ENCODE results near the gene CFP. TPM values are rescaled to one million over a fixed set of nuclear protein-coding genes. Genes with fewer than 3 reads are reported as not detected.
"Not testable (repeated sequence)": the region's sequence is repeated elsewhere in the genome, so short reads cannot be mapped to it uniquely, and the experiment has no call there.

Gene CFP
- 1 to 10 TPM in 2 of 8 experiments, under 1 TPM in 6; 0.54 to 1.8 (median 0.65) TPM for total RNA-seq

DNA sequence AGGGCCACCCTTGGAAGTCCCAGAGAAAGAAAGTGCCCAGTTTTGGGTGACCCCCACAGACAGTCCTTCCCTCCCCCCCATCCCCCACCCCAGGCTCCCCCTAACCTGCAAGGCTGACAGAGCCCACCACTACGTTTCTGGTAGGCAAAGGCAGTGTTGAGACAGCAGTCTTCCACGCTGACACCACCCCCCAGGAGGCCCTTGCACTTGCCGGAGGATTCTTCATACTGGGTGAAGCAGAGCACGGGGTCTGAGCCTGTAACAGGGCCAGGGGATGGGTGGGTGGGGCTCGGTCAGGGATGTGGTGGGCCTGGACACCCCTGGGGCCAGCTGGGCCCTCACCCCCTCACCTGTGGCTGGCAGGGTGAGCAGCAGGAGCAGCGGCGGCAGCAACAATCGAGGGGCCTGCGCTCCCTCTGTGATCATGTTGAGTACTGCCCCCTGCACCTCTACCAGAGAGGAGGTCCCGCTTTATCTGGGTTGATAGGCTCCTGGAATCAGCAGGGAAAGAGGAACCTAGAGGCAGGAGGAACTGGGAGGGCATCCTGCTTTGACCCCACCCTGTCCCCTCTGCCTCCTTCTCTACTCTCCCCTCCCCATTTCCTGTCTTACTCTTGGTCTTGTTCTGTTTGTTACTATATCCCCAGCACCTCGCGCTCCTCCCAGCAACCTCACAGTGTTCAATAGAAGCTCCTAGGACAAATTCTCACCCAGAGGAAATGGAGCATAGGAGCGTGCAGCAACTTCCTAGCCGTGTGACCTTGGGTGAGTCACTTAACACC lies at the start of gene CFP:
Gene CFP (minus strand): TSS at position 512 of the 782 bp plus-strand sequence. CDS start 86 bp downstream, at position 426.
- ATAC-seq (replicated peaks in 6 of 8): no peak
- WGBS, 10 experiments: 75 to 80% methylated on average over 1 to 2 of the region's 14 CpGs; no CpG with 5 or more reads in 8 of the 10 experiments
- no peak within 1 kb of the TSS for H3K27ac ChIP-seq
- in situ Hi-C loops (cut with MboI; ENCODE audit: low pct_unique_long_range_greater_than_20kb in 2 of 9, low sequenced_read_pairs in 9 of 9, unreplicated experiment in 9 of 9): no loop called here
- H3K4me3 ChIP-seq: no peak within 1 kb of the TSS
- H3K4me1 ChIP-seq (replicated peaks in 1 of 2): peaks cover 0 to 2% of the 10 kb centered on the region in 2 donors

DNA sequence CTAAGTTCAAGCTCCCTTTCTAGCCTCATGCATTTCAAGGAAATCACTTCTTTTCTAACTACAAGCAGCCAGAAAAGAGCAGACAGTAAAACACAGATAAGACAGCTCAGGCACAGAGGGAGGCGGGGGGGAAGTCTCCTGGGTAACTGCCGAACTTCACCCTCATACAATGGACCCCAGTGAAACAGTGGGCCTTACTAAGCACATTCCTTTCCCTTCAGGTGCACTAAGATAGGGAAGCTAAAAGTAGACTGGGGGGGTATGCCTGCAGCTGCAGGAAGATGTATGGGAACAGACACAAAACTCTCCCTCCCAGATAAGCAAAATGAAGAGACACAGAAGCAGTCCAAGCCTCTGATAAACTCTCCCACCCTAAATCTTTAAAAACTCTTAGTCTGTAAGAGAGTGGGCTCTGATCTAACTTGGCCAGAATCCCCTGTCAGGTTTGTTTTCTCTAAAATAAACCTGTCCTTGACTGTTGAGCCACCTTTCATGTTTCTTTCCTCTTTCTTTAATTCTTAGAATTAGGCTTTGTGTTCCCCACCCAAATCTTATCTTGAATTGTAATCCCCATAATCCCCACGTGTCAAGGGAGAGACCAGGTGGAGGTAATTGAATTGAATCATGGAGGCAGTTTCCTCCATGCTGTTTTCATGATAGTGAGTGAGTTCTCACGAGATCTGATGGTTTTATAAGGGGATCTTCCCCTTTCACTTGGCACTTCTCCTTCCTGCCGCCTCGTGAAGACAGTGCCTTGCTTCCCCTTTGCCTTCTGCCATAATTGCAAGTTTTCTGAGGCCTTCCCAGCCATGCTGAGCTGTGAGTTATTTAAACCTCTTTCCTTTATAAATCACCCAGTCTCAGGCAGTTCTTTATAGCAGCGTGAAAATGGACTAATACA lies 46.5 kb upstream of the CFP start:
- ATAC-seq (replicated peaks in 6 of 8); H3K27ac ChIP-seq; in situ Hi-C loops (cut with MboI; ENCODE audit: low pct_unique_long_range_greater_than_20kb in 2 of 9, low sequenced_read_pairs in 9 of 9, unreplicated experiment in 9 of 9); H3K4me3 ChIP-seq; H3K4me1 ChIP-seq (replicated peaks in 1 of 2): not testable (repeated sequence)
- 40 to 80% (median 48%) methylated on average over 1 to 7 of the region's 7 CpGs; no CpG with 5 or more reads in 4 of the 10 experiments for WGBS, 10 experiments

DNA sequence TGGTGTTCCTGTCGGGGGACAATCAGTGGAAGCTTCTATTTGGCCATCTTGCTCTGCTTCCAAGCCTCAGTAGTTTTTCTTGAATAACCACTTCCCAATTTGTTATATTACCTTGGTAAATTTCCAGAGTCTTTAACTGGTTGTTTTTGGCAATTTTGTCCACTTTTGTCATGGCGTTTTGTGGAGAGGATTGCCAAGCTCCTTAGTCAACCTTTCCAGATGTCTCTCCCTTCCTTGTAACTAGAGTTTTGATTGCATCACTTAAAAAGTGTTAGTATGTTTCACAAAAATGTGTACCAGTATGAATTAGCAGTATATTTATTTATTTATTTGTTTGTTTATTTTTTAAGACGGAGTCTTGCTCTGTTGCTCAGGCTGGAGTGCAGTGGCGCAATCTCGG lies 45.0 kb upstream of the CFP start:
- no peak for ATAC-seq (replicated peaks in 6 of 8)
- in situ Hi-C loops (cut with MboI; ENCODE audit: low pct_unique_long_range_greater_than_20kb in 2 of 9, low sequenced_read_pairs in 9 of 9, unreplicated experiment in 9 of 9): no loop called here

DNA sequence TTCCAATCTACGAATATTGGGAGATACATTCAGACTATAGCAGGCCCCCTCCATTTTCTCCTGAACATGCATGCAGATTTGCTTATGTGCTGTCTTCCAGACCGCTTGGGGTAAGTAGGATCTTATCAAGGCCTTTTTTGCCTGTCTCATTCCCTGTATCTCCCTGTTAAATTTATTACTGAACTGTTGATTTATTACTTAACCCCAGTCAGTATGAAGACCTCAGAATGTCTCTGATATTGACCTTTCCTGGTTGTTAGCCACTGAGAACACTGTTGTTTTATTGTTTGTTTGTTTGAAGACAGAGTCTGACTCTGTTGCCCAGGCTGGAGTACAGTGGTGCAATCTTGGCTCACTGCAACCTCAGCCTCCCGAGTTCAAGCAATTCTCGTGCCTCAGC lies 36.1 kb upstream of the CFP start:
- in situ Hi-C loops (cut with MboI; ENCODE audit: low pct_unique_long_range_greater_than_20kb in 2 of 9, low sequenced_read_pairs in 9 of 9, unreplicated experiment in 9 of 9); H3K4me1 ChIP-seq (replicated peaks in 1 of 2); H3K4me3 ChIP-seq; ATAC-seq (replicated peaks in 6 of 8); H3K27ac ChIP-seq: not testable (repeated sequence)
- 35 to 75% (median 71%) methylated on average over 1 to 4 of the region's 4 CpGs; no CpG with 5 or more reads in 7 of the 10 experiments for WGBS, 10 experiments

More for the DNA sequence above, 45.0 kb upstream of the CFP start:
- 33 to 86% (median 50%) methylated on average over 1 to 4 of the region's 5 CpGs; no CpG with 5 or more reads in 5 of the 10 experiments for WGBS, 10 experiments
- Histone ChIP-seq H3K27ac (no peak overlapping the region), H3K4me3 (no peak overlapping the region), H3K4me1 (replicated peaks in 1 of 2) (no peaks in the 10 kb centered on the region)

DNA sequence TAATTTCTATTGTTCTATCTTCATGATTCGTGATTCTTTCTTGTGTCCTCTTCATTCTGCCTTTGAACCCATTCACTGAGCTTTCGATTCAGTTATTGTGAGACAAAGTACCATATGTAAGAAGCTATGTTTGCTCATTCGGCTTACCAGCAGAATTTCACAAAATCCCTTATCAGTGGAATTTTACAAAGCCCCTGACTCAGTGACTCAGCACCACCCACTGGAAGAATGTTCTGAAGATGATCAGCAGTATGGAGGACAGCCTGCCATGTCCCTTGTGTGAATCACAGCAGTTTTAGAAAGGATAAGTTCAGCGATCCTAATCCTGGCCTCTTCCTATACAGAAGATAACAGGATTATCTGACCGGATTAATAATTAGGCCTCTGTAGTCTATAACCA lies 35.0 kb upstream of the CFP start:
- Histone ChIP-seq H3K27ac (no peak overlapping the region), H3K4me3 (no peak overlapping the region), H3K4me1 (replicated peaks in 1 of 2) (peaks cover 1 to 2% of the 10 kb centered on the region in 2 donors)
- WGBS, 10 experiments: 33 to 100% (median 75%) methylated on average over 1 to 5 of the region's 5 CpGs; no CpG with 5 or more reads in 2 of the 10 experiments
- in situ Hi-C loops (cut with MboI; ENCODE audit: low pct_unique_long_range_greater_than_20kb in 2 of 9, low sequenced_read_pairs in 9 of 9, unreplicated experiment in 9 of 9): no loop called here
- ATAC-seq (replicated peaks in 6 of 8): no peak

DNA sequence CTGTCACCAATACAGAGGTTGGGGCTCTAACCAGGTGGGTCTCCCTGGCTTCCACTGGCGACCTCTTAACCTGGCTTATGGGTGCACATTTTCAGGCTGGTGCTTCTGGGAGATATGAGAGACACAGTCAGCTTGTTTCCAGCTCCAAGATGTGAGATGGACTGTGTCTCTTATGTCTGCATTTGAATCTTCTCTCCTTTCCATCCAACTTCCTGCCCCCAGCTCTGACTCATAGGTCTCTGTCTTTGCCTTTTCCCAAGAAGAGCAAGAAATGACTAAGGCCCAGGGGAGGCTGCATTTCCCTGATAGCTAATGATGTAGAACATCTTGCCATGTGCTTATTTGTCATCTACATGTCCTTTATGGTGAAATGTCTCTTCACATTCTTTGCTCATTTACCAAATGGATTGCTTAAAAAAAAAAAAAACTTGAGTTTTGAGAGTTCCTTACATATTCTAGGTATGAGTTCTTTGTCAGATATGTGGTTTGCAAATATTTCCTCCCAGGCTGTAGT lies 32.5 kb upstream of the CFP start:
- Histone ChIP-seq H3K4me1 (replicated peaks in 1 of 2) (peaks cover 3 to 4% of the 10 kb centered on the region in 2 donors), H3K27ac (no peak overlapping the region), H3K4me3 (no peak overlapping the region)
- in situ Hi-C loops (cut with MboI; ENCODE audit: low pct_unique_long_range_greater_than_20kb in 2 of 9, low sequenced_read_pairs in 9 of 9, unreplicated experiment in 9 of 9): no loop called here
- ATAC-seq (replicated peaks in 6 of 8): peak in 2 of 8 experiments; percentile 26 to 39
- WGBS, 10 experiments: 0% methylated on average over 1 of the region's 1 CpG; no CpG with 5 or more reads in 9 of the 10 experiments

DNA sequence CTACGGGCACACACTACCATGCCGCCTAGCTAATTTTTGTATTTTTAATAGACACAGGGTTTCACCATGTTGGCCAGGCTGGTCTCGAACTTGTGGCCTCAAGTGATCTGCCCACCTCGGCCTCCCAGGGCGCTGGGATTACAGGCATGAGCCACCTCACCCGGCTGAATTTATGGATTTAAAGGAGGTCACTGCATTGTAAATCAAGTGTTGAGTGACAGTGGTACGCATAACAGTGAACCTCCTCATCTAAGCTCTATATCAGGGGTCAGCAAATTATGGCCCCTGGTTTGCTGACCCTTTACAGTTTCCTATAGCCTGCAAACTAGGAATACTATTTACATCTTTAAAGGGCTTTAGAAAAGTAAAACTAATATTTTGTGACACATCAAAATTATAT lies 31.8 kb upstream of the CFP start:
- Histone ChIP-seq H3K27ac (no peak overlapping the region), H3K4me3 (no peak overlapping the region), H3K4me1 (replicated peaks in 1 of 2) (peaks cover 3 to 4% of the 10 kb centered on the region in 2 donors)
- no peak for ATAC-seq (replicated peaks in 6 of 8)
- WGBS, 10 experiments: 42 to 100% (median 64%) methylated on average over 1 to 6 of the region's 7 CpGs; no CpG with 5 or more reads in 6 of the 10 experiments
- in situ Hi-C loops (cut with MboI; ENCODE audit: low pct_unique_long_range_greater_than_20kb in 2 of 9, low sequenced_read_pairs in 9 of 9, unreplicated experiment in 9 of 9): no loop called here

DNA sequence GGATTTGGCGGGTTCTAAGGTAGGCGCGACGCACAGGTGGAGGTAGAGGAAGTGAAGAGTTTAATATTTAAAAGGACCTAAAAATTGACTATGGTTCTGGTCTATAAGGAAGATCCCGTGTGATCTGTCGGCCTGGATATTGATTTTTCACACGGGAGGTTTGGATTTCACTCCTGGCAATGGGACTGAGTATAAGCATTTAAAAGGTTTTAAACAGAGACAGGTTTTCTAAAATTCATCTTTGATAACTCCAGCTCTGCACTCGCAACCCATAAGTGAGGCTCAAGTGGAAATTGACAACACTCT lies 29.6 kb upstream of the CFP start:
- in situ Hi-C loops (cut with MboI; ENCODE audit: low pct_unique_long_range_greater_than_20kb in 2 of 9, low sequenced_read_pairs in 9 of 9, unreplicated experiment in 9 of 9): no loop called here
- 6 to 60% (median 34%) methylated on average over 3 to 6 of the region's 8 CpGs; no CpG with 5 or more reads in 6 of the 10 experiments for WGBS, 10 experiments
- Histone ChIP-seq H3K4me1 (replicated peaks in 1 of 2) (peaks cover 3 to 4% of the 10 kb centered on the region in 2 donors), H3K27ac (peak overlapping the region; percentile 94 to 99), H3K4me3 (peak overlapping the region; percentile 52 to 89 (median 78))
- no peak for ATAC-seq (replicated peaks in 6 of 8)

DNA sequence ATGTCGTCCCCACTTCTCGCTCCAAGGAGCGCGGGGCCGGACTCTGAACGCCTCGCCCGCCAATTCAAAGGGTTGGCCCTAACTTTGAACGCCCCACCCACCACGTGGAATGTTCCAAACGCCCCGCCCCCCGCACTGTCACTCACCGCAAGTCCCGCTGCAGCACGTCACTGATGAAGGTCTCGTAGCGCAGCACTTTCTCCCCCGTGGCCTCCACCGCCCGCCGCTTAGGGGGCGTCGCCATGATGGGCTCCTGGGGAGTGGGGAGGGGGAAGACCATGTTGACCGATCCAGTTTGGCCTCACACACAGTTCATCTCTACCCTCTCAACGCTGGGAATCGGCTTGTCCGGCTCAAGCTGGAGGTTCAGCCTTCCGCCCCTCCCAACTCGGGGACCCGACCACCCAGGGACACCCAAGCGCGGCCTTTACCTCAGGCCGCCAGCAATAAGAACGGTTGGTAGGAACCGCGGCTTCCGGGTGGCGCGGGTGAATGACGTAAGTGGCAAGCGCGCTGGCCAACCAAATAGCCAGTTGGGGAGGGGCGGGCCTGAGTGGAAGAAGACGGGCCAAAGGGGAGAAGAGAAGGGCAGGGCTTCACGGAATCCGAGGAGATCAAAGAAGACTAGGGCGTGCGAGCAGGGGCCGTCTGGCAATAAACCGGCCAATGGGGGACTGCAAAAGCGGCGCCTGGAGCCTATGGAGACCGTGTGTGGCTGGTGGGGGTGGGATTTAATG lies 29.1 kb upstream of the CFP start, which contains the start of gene UXT:
Gene UXT (minus strand): TSS at position 497 of the 737 bp plus-strand sequence. CDS start 253 bp downstream, at position 244.
- peak within 1 kb of the TSS; percentile 94 to 99 for H3K27ac ChIP-seq
- peaks cover 3 to 4% of the 10 kb centered on the region in 2 donors for H3K4me1 ChIP-seq (replicated peaks in 1 of 2)
- peak; percentile 80 to 92 (median 90) for ATAC-seq (replicated peaks in 6 of 8)
- peak within 1 kb of the TSS; percentile 52 to 89 (median 78) for H3K4me3 ChIP-seq
- 0 to 30% (median 20%) methylated on average over 2 to 3 of the region's 54 CpGs; no CpG with 5 or more reads in 7 of the 10 experiments for WGBS, 10 experiments
- in situ Hi-C loops (cut with MboI; ENCODE audit: low pct_unique_long_range_greater_than_20kb in 2 of 9, low sequenced_read_pairs in 9 of 9, unreplicated experiment in 9 of 9): no loop called here

DNA sequence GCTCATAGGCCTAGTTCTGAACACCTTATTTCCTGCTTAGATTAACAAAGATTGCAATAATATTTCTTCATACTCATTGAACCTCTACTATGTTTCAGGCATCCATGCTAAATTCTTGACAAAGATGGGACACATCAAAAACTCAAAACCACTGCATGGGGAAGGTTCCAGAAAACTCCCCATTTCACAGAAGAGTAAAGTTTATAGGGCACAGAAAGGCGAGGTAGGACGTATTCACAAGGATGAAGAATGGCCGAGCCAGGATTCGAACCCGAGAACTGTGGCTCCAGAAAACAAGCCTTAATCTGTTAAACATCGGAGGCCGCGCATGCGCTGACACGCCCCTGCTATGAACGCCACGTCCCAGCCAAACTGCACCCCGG lies 28.6 kb upstream of the CFP start:
- in situ Hi-C loops (cut with MboI; ENCODE audit: low pct_unique_long_range_greater_than_20kb in 2 of 9, low sequenced_read_pairs in 9 of 9, unreplicated experiment in 9 of 9): no loop called here
- no CpG with 5 or more reads among the region's 13 CpGs for WGBS, 10 experiments
- ATAC-seq (replicated peaks in 6 of 8): no peak
- peak overlapping the region; percentile 94 to 99 for H3K27ac ChIP-seq
- H3K4me3 ChIP-seq: peak overlapping the region; percentile 52 to 89 (median 78)
- H3K4me1 ChIP-seq (replicated peaks in 1 of 2): peaks cover 3 to 4% of the 10 kb centered on the region in 2 donors

DNA sequence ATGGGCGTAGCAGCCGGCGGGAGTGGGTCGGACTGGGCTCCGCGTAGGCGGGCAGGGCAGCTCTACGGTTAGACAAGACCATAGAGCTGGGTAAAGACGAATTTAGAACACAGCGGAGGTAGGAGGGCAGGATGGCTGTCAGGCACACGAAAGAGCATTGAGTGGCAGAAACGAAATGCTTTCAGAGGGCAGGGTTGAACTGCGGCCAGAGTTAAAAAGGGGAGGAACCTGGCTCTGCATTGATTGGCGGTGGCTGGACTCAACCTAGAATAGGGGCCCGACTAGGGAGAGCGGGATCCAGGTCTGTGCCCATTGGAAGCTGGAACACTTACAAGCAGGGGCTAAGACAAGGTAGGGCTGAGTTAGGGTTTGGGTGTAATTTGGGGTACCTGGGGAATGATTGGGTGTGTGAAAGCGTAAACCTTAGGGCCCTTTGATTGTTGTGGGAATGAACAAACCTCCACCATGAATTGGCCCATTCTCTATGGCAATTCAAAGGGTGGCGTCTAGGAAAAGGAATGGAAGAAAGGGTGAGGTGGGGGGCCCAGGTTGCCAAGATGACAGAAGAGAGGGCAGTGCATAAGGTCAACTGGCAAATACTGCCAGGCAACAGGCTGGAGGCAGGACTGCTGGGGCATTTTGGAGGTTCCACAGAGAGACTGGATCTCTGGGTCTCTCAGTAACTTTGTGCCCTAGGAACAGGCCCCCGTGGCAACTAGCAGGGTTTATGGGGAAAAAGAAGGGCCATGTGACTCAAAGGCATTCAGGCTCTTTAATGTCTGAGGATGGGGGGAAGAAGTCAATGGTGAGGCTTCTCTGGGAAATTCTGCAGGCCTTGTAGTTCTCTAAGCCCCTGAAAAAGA lies 21.5 kb upstream of the CFP start:
- in situ Hi-C loops (cut with MboI; ENCODE audit: low pct_unique_long_range_greater_than_20kb in 2 of 9, low sequenced_read_pairs in 9 of 9, unreplicated experiment in 9 of 9): no loop called here
- peaks cover 11 to 17% of the 10 kb centered on the region in 2 donors for H3K4me1 ChIP-seq (replicated peaks in 1 of 2)
- peak in 7 of 8 experiments; percentile 4 to 24 (median 19) for ATAC-seq (replicated peaks in 6 of 8)
- peak overlapping the region; percentile 34 to 48 (median 42) for H3K4me3 ChIP-seq
- H3K27ac ChIP-seq: peak overlapping the region; percentile 73 to 79
- 0 to 17% (median 10%) methylated on average over 1 to 12 of the region's 19 CpGs; no CpG with 5 or more reads in 7 of the 10 experiments for WGBS, 10 experiments
